Measurements from ENCODE around the gene CFAP119.

The CFAP119 gene

DNA sequence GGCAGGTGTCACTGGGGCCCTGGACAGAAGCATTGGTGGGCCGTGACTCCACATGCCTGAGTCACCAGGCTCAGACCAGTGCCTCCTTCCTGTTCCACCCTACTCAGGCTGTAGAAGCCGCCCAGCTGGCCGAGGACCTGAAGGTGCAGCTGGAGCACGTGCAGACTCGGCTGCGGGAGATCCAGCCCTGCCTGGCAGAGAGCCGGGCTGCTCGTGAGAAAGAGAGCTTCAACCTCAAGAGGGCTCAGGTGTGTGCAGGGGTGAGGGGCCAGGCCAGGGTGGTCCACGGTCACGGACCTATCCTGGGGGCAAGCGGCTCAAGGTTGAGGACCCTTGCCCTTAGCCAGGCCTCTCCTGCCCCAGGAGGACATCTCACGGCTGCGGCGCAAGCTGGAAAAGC lies 9.9 kb upstream of the CFAP119 start:
- H3K4me2 ChIP-seq (ENCODE audit: insufficient read depth, low read length, poor library complexity, severe bottlenecking) = no peak overlapping the region
- no peak overlapping the region for H3K18ac ChIP-seq (ENCODE audit: low read length)
- no peak overlapping the region for H2BK15ac ChIP-seq (ENCODE audit: low read length)
- H3K27me3 ChIP-seq (ENCODE audit: control insufficient read depth in 3 of 3, insufficient read depth in 3 of 3, low read depth in 1 of 3, low read length in 3 of 3) = no peaks in the 10 kb centered on the region
- no peak overlapping the region for H4K91ac ChIP-seq (ENCODE audit: low read depth, low read length, poor library complexity)
- no peak overlapping the region for H2BK5ac ChIP-seq (ENCODE audit: low read length)
- H3K79me1 ChIP-seq (ENCODE audit: low read depth, low read length) = peaks cover 7% of the 10 kb centered on the region
- H3K4me3 ChIP-seq (ENCODE audit: low read length in 2 of 2) = no peak overlapping the region
- H3K4me1 ChIP-seq (ENCODE audit: control insufficient read depth in 2 of 2, insufficient read depth in 1 of 2, low read depth in 1 of 2, low read length in 2 of 2) = peaks cover 4 to 5% of the 10 kb centered on the region in 2 donors
- H3K23ac ChIP-seq (ENCODE audit: low read depth, low read length, poor library complexity) = no peak overlapping the region
- no peak overlapping the region for H3K4ac ChIP-seq (ENCODE audit: low read length)
- no peak overlapping the region for H2AK5ac ChIP-seq (ENCODE audit: low read depth, low read length)
- WGBS, 2 donors (ENCODE audit: extremely low coverage in 2 of 2, insufficient read length in 2 of 2, insufficient replicate concordance in 1 of 2) = no CpG with 5 or more reads among the region's 14 CpGs
- peaks cover 65 to 81% of the 10 kb centered on the region in 2 donors for H3K36me3 ChIP-seq (replicated peaks in 1 of 2; ENCODE audit: control insufficient read depth in 2 of 2, insufficient read depth in 2 of 2, low read length in 2 of 2)
- no peak overlapping the region for H2AFZ ChIP-seq (ENCODE audit: low read length)
- H3K27ac ChIP-seq (replicated peaks; ENCODE audit: low read length) = no peak overlapping the region
- no peaks in the 10 kb centered on the region for H3K9me3 ChIP-seq (replicated peaks in 1 of 2; ENCODE audit: control insufficient read depth in 2 of 2, insufficient read depth in 1 of 2, low read depth in 1 of 2, low read length in 2 of 2)
- DNase-seq (ENCODE audit: low spot score) = no peak
- H3K14ac ChIP-seq (ENCODE audit: low read length) = no peak overlapping the region
- H3K9ac ChIP-seq (ENCODE audit: low read depth, low read length, poor library complexity) = no peak overlapping the region
- H4K8ac ChIP-seq (ENCODE audit: low read depth, low read length) = no peak overlapping the region
- H2BK12ac ChIP-seq (ENCODE audit: low read length) = no peak overlapping the region
- H2BK120ac ChIP-seq (ENCODE audit: low read depth, low read length) = no peak overlapping the region

DNA sequence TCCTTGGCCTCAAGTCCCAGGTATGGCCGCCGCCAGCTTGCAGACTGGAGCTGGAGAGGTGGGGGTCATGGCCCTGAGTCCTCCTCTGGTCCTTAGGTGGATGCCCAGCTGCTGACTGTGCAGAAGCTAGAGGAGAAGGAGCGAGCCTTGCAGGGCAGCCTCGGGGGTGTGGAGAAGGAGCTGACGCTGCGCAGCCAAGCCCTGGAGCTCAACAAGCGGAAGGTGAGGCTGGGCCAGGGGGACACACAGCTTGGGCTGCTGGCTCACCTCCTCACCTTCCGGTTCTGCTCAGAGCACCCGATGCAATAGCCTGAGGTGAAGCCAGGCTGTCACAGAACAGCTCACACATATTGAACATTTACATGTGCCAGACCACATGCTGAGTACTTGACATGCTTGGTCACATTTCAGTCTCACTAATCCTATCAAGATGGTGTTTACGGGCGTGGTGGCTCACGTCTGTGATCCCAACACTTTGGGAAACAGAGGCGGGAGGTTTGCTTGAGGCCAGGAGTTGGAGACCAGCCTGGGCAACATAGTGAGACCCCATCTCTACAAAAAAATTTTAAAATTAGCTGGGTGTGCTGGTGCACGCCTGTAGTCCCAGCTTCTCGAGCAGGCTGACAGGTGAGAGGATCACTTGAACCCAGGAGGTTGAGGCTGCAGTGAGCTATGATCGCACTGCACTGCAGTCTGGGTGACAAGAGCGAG lies 7.7 kb upstream of the CFAP119 start:
- H3K9ac ChIP-seq (ENCODE audit: low read depth, low read length, poor library complexity) = no peak overlapping the region
- H3K18ac ChIP-seq (ENCODE audit: low read length) = no peak overlapping the region
- peaks cover 83 to 100% of the 10 kb centered on the region in 2 donors for H3K36me3 ChIP-seq (replicated peaks in 1 of 2; ENCODE audit: control insufficient read depth in 2 of 2, insufficient read depth in 2 of 2, low read length in 2 of 2)
- no peak overlapping the region for H2AK5ac ChIP-seq (ENCODE audit: low read depth, low read length)
- H4K91ac ChIP-seq (ENCODE audit: low read depth, low read length, poor library complexity) = no peak overlapping the region
- no peak overlapping the region for H3K27ac ChIP-seq (replicated peaks; ENCODE audit: low read length)
- no peak overlapping the region for H2BK5ac ChIP-seq (ENCODE audit: low read length)
- H3K27me3 ChIP-seq (ENCODE audit: control insufficient read depth in 3 of 3, insufficient read depth in 3 of 3, low read depth in 1 of 3, low read length in 3 of 3) = no peaks in the 10 kb centered on the region
- H3K4me1 ChIP-seq (ENCODE audit: control insufficient read depth in 2 of 2, insufficient read depth in 1 of 2, low read depth in 1 of 2, low read length in 2 of 2) = no peaks in the 10 kb centered on the region
- H2BK12ac ChIP-seq (ENCODE audit: low read length) = no peak overlapping the region
- no peak overlapping the region for H3K14ac ChIP-seq (ENCODE audit: low read length)
- H3K9me3 ChIP-seq (replicated peaks in 1 of 2; ENCODE audit: control insufficient read depth in 2 of 2, insufficient read depth in 1 of 2, low read depth in 1 of 2, low read length in 2 of 2) = peaks cover 0 to 1% of the 10 kb centered on the region in 2 donors
- no CpG with 5 or more reads among the region's 17 CpGs for WGBS, 2 donors (ENCODE audit: extremely low coverage in 2 of 2, insufficient read length in 2 of 2, insufficient replicate concordance in 1 of 2)
- no peak overlapping the region for H2BK120ac ChIP-seq (ENCODE audit: low read depth, low read length)
- no peak overlapping the region for H2AFZ ChIP-seq (ENCODE audit: low read length)
- H3K4me2 ChIP-seq (ENCODE audit: insufficient read depth, low read length, poor library complexity, severe bottlenecking) = no peak overlapping the region
- H2BK15ac ChIP-seq (ENCODE audit: low read length) = no peak overlapping the region
- no peak overlapping the region for H3K4me3 ChIP-seq (ENCODE audit: low read length in 2 of 2)
- H3K4ac ChIP-seq (ENCODE audit: low read length) = no peak overlapping the region
- no peak overlapping the region for H3K23ac ChIP-seq (ENCODE audit: low read depth, low read length, poor library complexity)
- H4K8ac ChIP-seq (ENCODE audit: low read depth, low read length) = no peak overlapping the region
- H3K79me1 ChIP-seq (ENCODE audit: low read depth, low read length) = peaks cover 9% of the 10 kb centered on the region
- DNase-seq (ENCODE audit: low spot score) = no peak

DNA sequence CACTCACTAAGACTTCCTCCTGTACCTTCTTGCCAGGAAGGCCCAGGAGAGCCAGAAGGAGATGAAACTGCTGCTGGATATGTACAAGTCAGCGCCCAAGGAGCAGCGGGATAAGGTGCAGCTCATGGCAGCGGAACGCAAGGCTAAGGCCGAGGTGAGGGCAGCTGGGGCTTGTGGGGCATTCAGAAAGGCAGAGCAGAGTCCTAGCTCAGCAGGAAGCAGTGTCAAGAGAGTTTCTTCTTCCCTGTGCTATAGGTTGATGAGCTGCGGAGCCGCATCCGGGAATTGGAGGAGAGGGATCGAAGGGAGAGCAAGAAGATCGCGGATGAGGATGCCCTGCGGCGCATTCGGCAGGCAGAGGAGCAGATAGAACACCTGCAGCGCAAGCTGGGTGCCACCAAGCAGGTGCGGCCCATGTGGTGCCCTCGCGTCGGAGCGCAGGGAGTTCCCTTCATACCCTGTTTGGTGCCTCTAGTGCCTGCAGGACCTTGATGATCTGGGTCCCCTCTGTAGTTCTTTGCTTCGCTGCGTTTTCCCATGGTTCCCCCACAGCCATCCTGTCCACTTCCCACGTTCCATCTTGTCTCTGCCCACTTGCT lies 6.8 kb upstream of the CFAP119 start:
- H4K91ac ChIP-seq (ENCODE audit: low read depth, low read length, poor library complexity) = no peak overlapping the region
- H2BK120ac ChIP-seq (ENCODE audit: low read depth, low read length) = no peak overlapping the region
- whole genome bisulfite sequencing, 2 donors (ENCODE audit: extremely low coverage in 2 of 2, insufficient read length in 2 of 2, insufficient replicate concordance in 1 of 2) = no CpG with 5 or more reads among the region's 23 CpGs
- peaks cover 14% of the 10 kb centered on the region for H3K79me1 ChIP-seq (ENCODE audit: low read depth, low read length)
- DNase-seq (ENCODE audit: low spot score) = no peak
- H3K4me1 ChIP-seq (ENCODE audit: control insufficient read depth in 2 of 2, insufficient read depth in 1 of 2, low read depth in 1 of 2, low read length in 2 of 2) = no peaks in the 10 kb centered on the region
- no peaks in the 10 kb centered on the region for H3K27me3 ChIP-seq (ENCODE audit: control insufficient read depth in 3 of 3, insufficient read depth in 3 of 3, low read depth in 1 of 3, low read length in 3 of 3)
- no peak overlapping the region for H3K4me2 ChIP-seq (ENCODE audit: insufficient read depth, low read length, poor library complexity, severe bottlenecking)
- no peak overlapping the region for H3K4ac ChIP-seq (ENCODE audit: low read length)
- H3K9ac ChIP-seq (ENCODE audit: low read depth, low read length, poor library complexity) = no peak overlapping the region
- H2BK12ac ChIP-seq (ENCODE audit: low read length) = no peak overlapping the region
- H2AFZ ChIP-seq (ENCODE audit: low read length) = no peak overlapping the region
- H4K8ac ChIP-seq (ENCODE audit: low read depth, low read length) = no peak overlapping the region
- no peak overlapping the region for H3K18ac ChIP-seq (ENCODE audit: low read length)
- H2BK15ac ChIP-seq (ENCODE audit: low read length) = no peak overlapping the region
- H3K14ac ChIP-seq (ENCODE audit: low read length) = no peak overlapping the region
- no peak overlapping the region for H2AK5ac ChIP-seq (ENCODE audit: low read depth, low read length)
- no peak overlapping the region for H3K4me3 ChIP-seq (ENCODE audit: low read length in 2 of 2)
- H3K9me3 ChIP-seq (replicated peaks in 1 of 2; ENCODE audit: control insufficient read depth in 2 of 2, insufficient read depth in 1 of 2, low read depth in 1 of 2, low read length in 2 of 2) = peaks cover 0 to 1% of the 10 kb centered on the region in 2 donors
- H3K27ac ChIP-seq (replicated peaks; ENCODE audit: low read length) = no peak overlapping the region
- H2BK5ac ChIP-seq (ENCODE audit: low read length) = no peak overlapping the region
- H3K23ac ChIP-seq (ENCODE audit: low read depth, low read length, poor library complexity) = no peak overlapping the region
- peaks cover 84 to 100% of the 10 kb centered on the region in 2 donors for H3K36me3 ChIP-seq (replicated peaks in 1 of 2; ENCODE audit: control insufficient read depth in 2 of 2, insufficient read depth in 2 of 2, low read length in 2 of 2)

DNA sequence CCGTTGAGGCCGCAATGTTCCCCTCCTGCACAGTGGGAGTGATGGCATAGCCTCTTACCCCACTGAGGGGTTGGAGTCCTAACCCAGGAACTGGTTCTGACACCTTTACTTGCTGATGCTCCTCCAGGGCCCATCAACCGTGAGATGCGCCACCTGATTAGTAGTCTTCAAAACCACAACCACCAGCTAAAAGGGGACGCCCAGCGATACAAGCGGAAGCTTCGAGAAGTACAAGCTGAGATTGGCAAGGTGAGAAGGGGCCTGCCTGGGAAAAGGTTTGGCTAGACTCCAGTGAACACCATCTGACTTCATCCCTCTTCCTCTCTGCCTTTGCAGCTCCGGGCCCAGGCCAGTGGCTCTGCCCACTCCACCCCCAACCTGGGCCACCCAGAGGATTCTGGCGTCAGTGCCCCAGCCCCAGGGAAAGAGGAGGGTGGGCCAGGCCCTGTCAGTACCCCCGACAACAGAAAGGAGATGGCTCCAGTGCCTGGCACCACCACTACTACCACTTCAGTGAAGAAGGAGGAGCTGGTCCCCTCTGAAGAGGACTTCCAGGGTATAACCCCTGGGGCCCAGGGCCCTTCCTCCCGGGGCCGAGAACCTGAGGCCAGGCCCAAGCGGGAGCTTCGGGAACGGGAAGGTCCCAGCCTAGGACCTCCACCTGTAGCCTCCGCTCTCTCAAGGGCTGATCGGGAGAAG lies 6.1 kb upstream of the CFAP119 start:
- no peak overlapping the region for H3K9ac ChIP-seq (ENCODE audit: low read depth, low read length, poor library complexity)
- no peak overlapping the region for H3K27ac ChIP-seq (replicated peaks; ENCODE audit: low read length)
- peaks cover 20% of the 10 kb centered on the region for H3K79me1 ChIP-seq (ENCODE audit: low read depth, low read length)
- H3K18ac ChIP-seq (ENCODE audit: low read length) = no peak overlapping the region
- no peak overlapping the region for H2BK12ac ChIP-seq (ENCODE audit: low read length)
- no peak overlapping the region for H3K4ac ChIP-seq (ENCODE audit: low read length)
- H3K36me3 ChIP-seq (replicated peaks in 1 of 2; ENCODE audit: control insufficient read depth in 2 of 2, insufficient read depth in 2 of 2, low read length in 2 of 2) = peaks cover 81 to 100% of the 10 kb centered on the region in 2 donors
- WGBS, 2 donors (ENCODE audit: extremely low coverage in 2 of 2, insufficient read length in 2 of 2, insufficient replicate concordance in 1 of 2) = no CpG with 5 or more reads among the region's 18 CpGs
- H3K14ac ChIP-seq (ENCODE audit: low read length) = no peak overlapping the region
- no peak overlapping the region for H3K4me3 ChIP-seq (ENCODE audit: low read length in 2 of 2)
- H4K91ac ChIP-seq (ENCODE audit: low read depth, low read length, poor library complexity) = no peak overlapping the region
- H3K27me3 ChIP-seq (ENCODE audit: control insufficient read depth in 3 of 3, insufficient read depth in 3 of 3, low read depth in 1 of 3, low read length in 3 of 3) = no peaks in the 10 kb centered on the region
- H3K4me1 ChIP-seq (ENCODE audit: control insufficient read depth in 2 of 2, insufficient read depth in 1 of 2, low read depth in 1 of 2, low read length in 2 of 2) = peaks cover under 1 to 6% of the 10 kb centered on the region in 2 donors
- H2AFZ ChIP-seq (ENCODE audit: low read length) = no peak overlapping the region
- peaks cover 0 to 1% of the 10 kb centered on the region in 2 donors for H3K9me3 ChIP-seq (replicated peaks in 1 of 2; ENCODE audit: control insufficient read depth in 2 of 2, insufficient read depth in 1 of 2, low read depth in 1 of 2, low read length in 2 of 2)
- no peak overlapping the region for H2BK5ac ChIP-seq (ENCODE audit: low read length)
- H2BK120ac ChIP-seq (ENCODE audit: low read depth, low read length) = no peak overlapping the region
- no peak for DNase-seq (ENCODE audit: low spot score)
- no peak overlapping the region for H4K8ac ChIP-seq (ENCODE audit: low read depth, low read length)
- no peak overlapping the region for H3K23ac ChIP-seq (ENCODE audit: low read depth, low read length, poor library complexity)
- H3K4me2 ChIP-seq (ENCODE audit: insufficient read depth, low read length, poor library complexity, severe bottlenecking) = no peak overlapping the region
- H2AK5ac ChIP-seq (ENCODE audit: low read depth, low read length) = no peak overlapping the region
- H2BK15ac ChIP-seq (ENCODE audit: low read length) = no peak overlapping the region

Data from neuronal stem cell (in vitro differentiated cells).